Mammary epithelial cell (primary cell): Measurements from ENCODE around the gene TTLL11.

ENCODE experiments used
- EZH2 ChIP-seq: IDR thresholded peaks from 2 replicates; pipeline ENCODE4 v1.6.1; 2012; ENCODE audit warnings: low read length, inconsistent platforms, borderline replicate concordance
- TF ChIP-seq, protein P1 (sequence below), 2 donors: IDR thresholded peaks in 1 of 2; conservative IDR thresholded peaks in 1 of 2; 2 replicates each; pipeline ENCODE4 v1.5.1; 2011 to 2012; ENCODE audit warnings: inconsistent platforms in 2 of 2, low read length in 2 of 2, mild to moderate bottlenecking in 2 of 2, control low read depth in 1 of 2, low read depth in 1 of 2; ENCODE audit not compliant: insufficient read depth in 1 of 2; ENCODE audit errors: extremely low read depth in 1 of 2

DNA sequence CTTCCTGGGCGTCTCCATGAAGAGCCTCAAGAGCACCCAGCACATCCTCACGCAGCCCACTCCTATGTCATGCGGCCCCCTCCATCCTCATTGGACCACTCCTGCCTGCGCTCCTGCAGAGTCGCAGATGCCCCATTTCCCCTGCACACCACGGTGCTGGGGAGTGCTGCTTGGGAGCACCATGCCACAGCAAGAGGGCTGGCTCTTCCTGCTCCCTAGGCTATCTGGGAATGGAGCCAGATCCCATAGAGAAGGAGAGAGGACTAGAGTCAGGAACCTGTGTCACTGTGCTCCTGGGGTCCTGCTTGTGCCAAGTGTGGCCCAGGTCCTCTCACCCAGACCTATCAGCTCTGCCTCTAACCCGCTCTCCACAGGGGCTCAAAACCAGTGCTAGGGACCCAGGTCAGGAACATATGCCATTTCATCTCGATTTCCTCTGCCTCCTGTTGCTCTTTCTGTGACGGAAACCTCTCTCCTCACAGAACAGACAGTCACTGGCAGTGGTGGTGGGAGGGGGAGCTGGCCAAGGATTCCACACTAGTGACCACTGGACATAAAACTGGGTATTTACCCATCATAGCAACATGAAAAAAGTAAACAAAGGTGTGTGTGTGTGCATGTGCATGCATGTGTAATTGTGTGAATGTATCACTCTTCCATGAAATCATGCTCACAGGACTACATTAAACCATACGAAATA lies 178.4 kb downstream of the TTLL11 start:
- TF ChIP-seq, protein P1, sequence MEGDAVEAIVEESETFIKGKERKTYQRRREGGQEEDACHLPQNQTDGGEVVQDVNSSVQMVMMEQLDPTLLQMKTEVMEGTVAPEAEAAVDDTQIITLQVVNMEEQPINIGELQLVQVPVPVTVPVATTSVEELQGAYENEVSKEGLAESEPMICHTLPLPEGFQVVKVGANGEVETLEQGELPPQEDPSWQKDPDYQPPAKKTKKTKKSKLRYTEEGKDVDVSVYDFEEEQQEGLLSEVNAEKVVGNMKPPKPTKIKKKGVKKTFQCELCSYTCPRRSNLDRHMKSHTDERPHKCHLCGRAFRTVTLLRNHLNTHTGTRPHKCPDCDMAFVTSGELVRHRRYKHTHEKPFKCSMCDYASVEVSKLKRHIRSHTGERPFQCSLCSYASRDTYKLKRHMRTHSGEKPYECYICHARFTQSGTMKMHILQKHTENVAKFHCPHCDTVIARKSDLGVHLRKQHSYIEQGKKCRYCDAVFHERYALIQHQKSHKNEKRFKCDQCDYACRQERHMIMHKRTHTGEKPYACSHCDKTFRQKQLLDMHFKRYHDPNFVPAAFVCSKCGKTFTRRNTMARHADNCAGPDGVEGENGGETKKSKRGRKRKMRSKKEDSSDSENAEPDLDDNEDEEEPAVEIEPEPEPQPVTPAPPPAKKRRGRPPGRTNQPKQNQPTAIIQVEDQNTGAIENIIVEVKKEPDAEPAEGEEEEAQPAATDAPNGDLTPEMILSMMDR (conservative IDR thresholded peaks at IDR 0.05 in 1 of 2, IDR thresholded peaks at IDR 0.05 in 1 of 2; ENCODE audit: extremely low read depth in 1 of 2, insufficient read depth in 1 of 2, low read depth in 1 of 2, low read length in 2 of 2), result no peak
- TF ChIP-seq EZH2, result no peak
